Pancreas (tissue), 10 donors: ENCODE measurements around the gene KIFC1. TPM values are rescaled to one million over a fixed set of nuclear protein-coding genes. Genes with fewer than 3 reads are reported as not detected.

Experiments
- ATAC-seq, 4 donors: fragments of 200-7000 bp; cut with Tn5 transposase; one replicate each; pipeline versions ENCODE4 v1.8.0 to v1.9.1; 2020; ENCODE audit warnings: mild to moderate bottlenecking in 4 of 4, moderate library complexity in 4 of 4
- DNase-seq, 6 donors: peaks; one replicate each; pipeline ENCODE4 v3.0.0-alpha.2; 2020
- FAIRE-seq: peaks from 2 replicates; lab custom pipeline; 2012; peaks lifted over from hg19 to GRCh38; lab: Jason Lieb, UNC
- H3K27ac ChIP-seq, 4 donors: fragments of 200-600 bp; sonication (generic); 1 replicate in 3 of 4; 2 replicates in 1 of 4; pipeline versions ENCODE4 v1.5.0 to v1.8.0; 2020
- H3K27me3 ChIP-seq, 4 donors: fragments of 200-600 bp; one replicate each; pipeline ENCODE4 v1.8.0; 2021
- H3K36me3 ChIP-seq, 3 donors: fragments of 200-600 bp; sonication (generic) in 1 of 3; one replicate each; pipeline versions ENCODE4 v1.5.0 to v1.8.0; 2020 to 2021
- H3K4me1 ChIP-seq, 3 donors: fragments of 200-600 bp; one replicate each; pipeline ENCODE4 v1.8.0; 2021
- H3K4me3 ChIP-seq, 4 donors: fragments of 200-600 bp; sonication (generic) in 2 of 4; one replicate each; pipeline versions ENCODE4 v1.5.0 to v1.8.0; 2020 to 2021
- H3K9me3 ChIP-seq, 4 donors: fragments of 200-600 bp; one replicate each; pipeline ENCODE4 v1.8.0; 2021
- WGBS, 2 donors: extraction: QIAGEN DNeasy Blood & Tissue Kit; methylation state at CpG; one replicate each; pipeline ENCODE4 v1.1.7; 2013; 5-methylcytosine and 5-hydroxymethylcytosine counted together
- intact Hi-C, 3 donors: fragments of 100-400 bp; cut with DNase I; formaldehyde crosslinking; loops; one replicate each; pipeline versions ENCODE4 v1.11.1 to v1.14.2; 2022
- polyA plus RNA-seq, 2 donors: library from polyadenylated mRNA; stranded (reverse); fragments of 200-250 nt; gene quantifications; one replicate each; pipeline ENCODE4 v1.2.3, GENCODE V29; 2013
- total RNA-seq, 6 donors: library from RNA; stranded (reverse); fragmentation: NEBNext Ultra II Directional in 4 of 6; extraction: Animal tissue kit (Norgen Biotek cat#: 25700) in 4 of 6; gene quantifications; one replicate each; pipeline versions ENCODE4 v1.2.1 to v1.2.4, GENCODE V29; 2021 to 2023
- TF ChIP-seq, protein P1 (sequence below), 4 donors: fragments of 200-600 bp; sonication (generic) in 3 of 4; IDR thresholded peaks; one replicate each; pipeline versions ENCODE4 v1.5.0 to v1.8.0; 2021; ENCODE audit warnings: antibody characterized with exemption in 4 of 4
- donor health status: healthy with polysubstance abuse.
- donor health status: DM: no; HTN: no; CAD: no; lungs with moderate emphysema.
- donor health status: DM: no; HTN: no; CAD: no.
- donor health status: control.
- donor health status: control.
- donor health status: Bipolar disorder and iron deficiency.
- donor health status: DM: yes; HTN: yes; CAD: no.
- donor health status: DM: no; HTN: no; CAD: no.
- donor health status: DM: no; HTN: no; CAD: no.
- donor health status: DM: yes; HTN: yes; CAD: no.

The KIFC1 gene
- total and polyA plus RNA-seq, 8 donors = 0.14 to 1.5 (median 0.35) TPM

DNA sequence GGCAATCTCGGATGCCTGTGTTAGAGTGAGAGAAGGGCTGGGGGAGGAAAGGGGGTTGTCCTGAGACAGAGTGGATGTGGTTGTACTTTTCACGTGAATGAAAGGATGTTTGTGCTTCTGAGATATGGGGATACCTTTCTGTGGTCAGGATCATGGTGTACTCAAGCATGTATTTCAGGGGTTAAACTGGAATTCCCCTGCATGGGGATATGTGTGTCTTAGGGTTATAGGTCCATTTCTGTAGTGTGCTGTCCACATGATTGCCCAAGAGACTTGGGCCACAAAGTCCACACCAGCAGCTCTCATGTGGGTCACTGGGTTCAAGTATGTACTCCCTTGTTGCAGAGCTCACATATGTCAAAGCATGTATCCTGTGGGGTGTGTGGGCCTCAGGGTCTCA is 38.7 kb downstream of the KIFC1 start:
- Histone ChIP-seq H3K4me3 (no peak overlapping the region), H3K27ac (no peak overlapping the region)

DNA sequence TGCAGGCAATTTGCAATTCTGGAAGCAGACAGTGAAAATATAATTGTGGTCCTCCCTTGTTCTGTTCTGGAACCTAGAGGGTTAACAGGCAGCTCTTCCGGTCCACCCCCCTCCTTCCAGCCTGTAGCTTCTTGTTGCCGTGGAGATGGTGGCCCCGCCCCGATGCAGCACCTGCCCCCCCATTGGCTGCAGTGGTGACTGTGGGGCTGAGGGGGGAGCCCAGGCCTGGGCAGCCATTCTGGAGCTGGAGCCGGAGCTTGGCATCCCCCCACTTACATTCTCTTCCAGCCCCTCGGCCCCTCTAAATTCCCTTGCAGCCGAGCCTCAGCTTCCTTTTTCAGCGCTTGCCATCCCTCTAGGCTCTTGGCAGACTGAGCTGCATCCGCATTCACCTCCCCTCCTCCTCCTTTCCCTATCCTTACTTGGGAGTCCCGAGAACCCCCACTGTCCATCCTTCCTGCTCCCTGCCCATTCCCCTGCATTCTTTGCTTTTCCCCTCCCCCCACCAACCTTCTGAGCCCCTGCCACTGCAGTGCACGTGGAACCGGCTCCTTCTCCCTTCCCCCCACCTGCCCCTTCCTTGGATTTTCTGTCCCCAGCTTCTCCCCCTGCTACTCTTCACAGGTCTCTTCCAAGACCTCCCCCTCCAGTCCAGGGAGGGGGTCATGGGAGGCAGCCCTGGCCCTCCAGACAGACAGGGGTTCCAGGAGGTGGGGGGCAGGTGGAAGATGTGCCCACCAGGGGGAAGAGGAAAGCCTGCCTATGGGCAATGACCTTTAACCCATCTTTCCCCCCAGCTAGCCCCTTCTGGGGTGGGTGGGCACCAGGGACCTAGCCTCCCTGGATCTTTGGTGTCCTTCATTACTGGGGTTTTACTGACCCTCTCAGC is 39.6 kb downstream of the KIFC1 start:
- FAIRE-seq = no peak
- H3K36me3 ChIP-seq = no peaks in the 10 kb centered on the region
- H3K27me3 ChIP-seq = no peaks in the 10 kb centered on the region
- no peaks in the 10 kb centered on the region for H3K9me3 ChIP-seq
- DNase-seq = no peak
- intact Hi-C loops = no loop called here
- no peak overlapping the region for H3K4me3 ChIP-seq
- peak in 1 of 4 donors; percentile 36 for ATAC-seq
- WGBS, 2 donors = 36 to 42% methylated on average over 12 of the region's 12 CpGs
- H3K4me1 ChIP-seq = peaks cover 0 to 4% (median 0%) of the 10 kb centered on the region in 3 donors
- TF ChIP-seq, protein P1, sequence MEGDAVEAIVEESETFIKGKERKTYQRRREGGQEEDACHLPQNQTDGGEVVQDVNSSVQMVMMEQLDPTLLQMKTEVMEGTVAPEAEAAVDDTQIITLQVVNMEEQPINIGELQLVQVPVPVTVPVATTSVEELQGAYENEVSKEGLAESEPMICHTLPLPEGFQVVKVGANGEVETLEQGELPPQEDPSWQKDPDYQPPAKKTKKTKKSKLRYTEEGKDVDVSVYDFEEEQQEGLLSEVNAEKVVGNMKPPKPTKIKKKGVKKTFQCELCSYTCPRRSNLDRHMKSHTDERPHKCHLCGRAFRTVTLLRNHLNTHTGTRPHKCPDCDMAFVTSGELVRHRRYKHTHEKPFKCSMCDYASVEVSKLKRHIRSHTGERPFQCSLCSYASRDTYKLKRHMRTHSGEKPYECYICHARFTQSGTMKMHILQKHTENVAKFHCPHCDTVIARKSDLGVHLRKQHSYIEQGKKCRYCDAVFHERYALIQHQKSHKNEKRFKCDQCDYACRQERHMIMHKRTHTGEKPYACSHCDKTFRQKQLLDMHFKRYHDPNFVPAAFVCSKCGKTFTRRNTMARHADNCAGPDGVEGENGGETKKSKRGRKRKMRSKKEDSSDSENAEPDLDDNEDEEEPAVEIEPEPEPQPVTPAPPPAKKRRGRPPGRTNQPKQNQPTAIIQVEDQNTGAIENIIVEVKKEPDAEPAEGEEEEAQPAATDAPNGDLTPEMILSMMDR (IDR thresholded peaks at IDR 0.05) = no peak
- no peak overlapping the region for H3K27ac ChIP-seq

More for the DNA sequence above, 38.7 kb downstream of the KIFC1 start:
- no peaks in the 10 kb centered on the region for H3K9me3 ChIP-seq
- WGBS, 2 donors = 60 to 64% methylated on average over 2 of the region's 2 CpGs
- intact Hi-C loops = no loop called here
- TF ChIP-seq, protein P1 (IDR thresholded peaks at IDR 0.05) = no peak
- no peak for DNase-seq
- FAIRE-seq = no peak
- H3K36me3 ChIP-seq = no peaks in the 10 kb centered on the region
- H3K27me3 ChIP-seq = no peaks in the 10 kb centered on the region
- peaks cover 0 to 4% (median 0%) of the 10 kb centered on the region in 3 donors for H3K4me1 ChIP-seq
- ATAC-seq = no peak

DNA sequence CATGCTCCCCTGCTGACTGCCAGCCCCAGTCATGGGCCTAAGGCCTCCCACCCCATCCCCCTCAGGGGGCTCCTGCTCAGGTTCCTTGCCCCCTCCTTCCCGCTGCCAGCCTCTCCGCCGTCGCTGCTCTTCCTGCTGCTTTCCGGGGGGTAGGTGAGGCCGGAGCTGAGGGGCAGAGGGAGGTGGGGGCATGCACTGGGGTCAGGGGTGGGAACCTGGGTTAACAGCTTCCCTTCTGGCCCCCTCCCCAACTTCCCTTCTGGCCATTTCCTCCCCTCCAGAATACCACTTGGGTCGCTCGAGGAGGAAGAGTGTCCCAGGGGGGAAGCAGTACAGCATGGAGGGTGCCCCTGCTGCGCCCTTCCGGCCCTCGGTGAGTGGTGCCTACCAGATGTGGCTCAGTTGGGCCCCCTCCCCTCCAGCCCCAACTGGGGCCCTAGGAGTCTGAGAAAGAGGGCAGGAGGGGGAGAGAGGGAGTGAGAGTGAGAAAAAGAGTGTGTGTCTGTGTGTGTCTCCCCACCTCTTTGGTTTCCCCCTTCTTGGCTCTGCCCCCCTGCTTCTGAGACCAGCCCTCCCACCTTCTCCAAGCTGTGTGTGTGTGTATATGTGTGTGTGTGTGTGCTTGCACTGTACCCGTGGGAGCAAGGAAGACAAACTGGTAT is 40.4 kb downstream of the KIFC1 start:
- H3K36me3 ChIP-seq = no peaks in the 10 kb centered on the region
- intact Hi-C loops = no loop called here
- no peak overlapping the region for H3K4me3 ChIP-seq
- H3K9me3 ChIP-seq = no peaks in the 10 kb centered on the region
- TF ChIP-seq, protein P1 (IDR thresholded peaks at IDR 0.05) = no peak
- no peak overlapping the region for H3K27ac ChIP-seq
- H3K27me3 ChIP-seq = no peaks in the 10 kb centered on the region
- FAIRE-seq (no peak), DNase-seq (no peak), ATAC-seq (no peak)
- peaks cover 0 to 4% (median 0%) of the 10 kb centered on the region in 3 donors for H3K4me1 ChIP-seq
- 74 to 80% methylated on average over 12 of the region's 12 CpGs for WGBS, 2 donors

DNA sequence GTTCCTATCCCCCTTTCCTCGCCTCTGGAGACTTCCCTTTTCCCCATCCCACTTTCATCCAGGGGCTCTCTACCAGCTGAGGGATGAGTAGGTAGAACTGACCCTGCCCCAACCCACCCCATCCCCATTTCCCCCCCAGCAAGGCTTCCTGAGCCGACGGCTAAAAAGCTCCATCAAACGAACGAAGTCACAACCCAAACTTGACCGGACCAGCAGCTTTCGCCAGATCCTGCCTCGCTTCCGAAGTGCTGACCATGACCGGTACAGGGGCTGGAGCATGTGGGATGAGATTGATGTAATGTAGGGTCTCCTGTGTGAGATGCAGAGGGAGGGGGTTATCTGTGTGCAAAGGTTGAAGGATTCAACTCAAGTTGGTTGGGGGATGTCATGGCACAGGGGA is 40.9 kb downstream of the KIFC1 start:
- no peak for FAIRE-seq
- WGBS, 2 donors = 86% methylated on average over 10 of the region's 10 CpGs
- Histone ChIP-seq H3K36me3 (no peaks in the 10 kb centered on the region), H3K4me1 (peaks cover 0 to 4% (median 0%) of the 10 kb centered on the region in 3 donors), H3K9me3 (no peaks in the 10 kb centered on the region), H3K27ac (no peak overlapping the region), H3K27me3 (no peaks in the 10 kb centered on the region), H3K4me3 (no peak overlapping the region)
- no peak for ATAC-seq
- TF ChIP-seq, protein P1 (IDR thresholded peaks at IDR 0.05) = no peak
- DNase-seq = no peak
- intact Hi-C loops = no loop called here
